Body of pancreas (tissue), 4 donors: ENCODE measurements around the gene ATG10.

Experiments used
- POLR2A ChIP-seq, 3 donors: fragments of 450-650 bp; IDR thresholded peaks; one replicate each; pipeline ENCODE4 v1.6.1; 2016; ENCODE audit warnings: antibody characterized with exemption in 3 of 3, mild to moderate bottlenecking in 2 of 3
- TF ChIP-seq, protein P1 (sequence below), 7 experiments: fragments of 450-650 bp in 4 of 7; fragments of 200-600 bp in 3 of 7; sonication (generic) in 3 of 7; IDR thresholded peaks; one replicate each; pipeline ENCODE4 v1.5.1; 2016 to 2019; ENCODE audit warnings: antibody characterized with exemption in 7 of 7

DNA sequence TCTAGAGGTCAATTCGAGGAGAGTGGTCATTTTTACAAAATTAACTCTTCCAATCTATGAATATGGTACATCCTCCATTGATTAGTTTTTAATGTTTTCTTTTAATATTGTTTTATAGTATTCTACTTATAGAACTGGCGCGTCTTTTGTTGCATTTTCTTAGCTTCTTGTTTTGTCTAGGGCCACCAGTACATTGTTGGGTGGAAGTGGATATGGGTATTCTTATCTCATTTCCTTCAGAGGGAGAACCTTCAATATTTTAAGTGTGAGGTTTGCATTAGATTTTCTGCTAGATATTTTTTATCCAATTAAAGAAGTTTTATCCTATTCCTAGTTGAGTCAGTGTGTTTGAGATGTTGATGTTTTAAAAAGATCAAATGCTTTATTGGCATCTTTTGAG, 236.5 kb downstream of the ATG10 start:
- TF ChIP-seq, protein P1, sequence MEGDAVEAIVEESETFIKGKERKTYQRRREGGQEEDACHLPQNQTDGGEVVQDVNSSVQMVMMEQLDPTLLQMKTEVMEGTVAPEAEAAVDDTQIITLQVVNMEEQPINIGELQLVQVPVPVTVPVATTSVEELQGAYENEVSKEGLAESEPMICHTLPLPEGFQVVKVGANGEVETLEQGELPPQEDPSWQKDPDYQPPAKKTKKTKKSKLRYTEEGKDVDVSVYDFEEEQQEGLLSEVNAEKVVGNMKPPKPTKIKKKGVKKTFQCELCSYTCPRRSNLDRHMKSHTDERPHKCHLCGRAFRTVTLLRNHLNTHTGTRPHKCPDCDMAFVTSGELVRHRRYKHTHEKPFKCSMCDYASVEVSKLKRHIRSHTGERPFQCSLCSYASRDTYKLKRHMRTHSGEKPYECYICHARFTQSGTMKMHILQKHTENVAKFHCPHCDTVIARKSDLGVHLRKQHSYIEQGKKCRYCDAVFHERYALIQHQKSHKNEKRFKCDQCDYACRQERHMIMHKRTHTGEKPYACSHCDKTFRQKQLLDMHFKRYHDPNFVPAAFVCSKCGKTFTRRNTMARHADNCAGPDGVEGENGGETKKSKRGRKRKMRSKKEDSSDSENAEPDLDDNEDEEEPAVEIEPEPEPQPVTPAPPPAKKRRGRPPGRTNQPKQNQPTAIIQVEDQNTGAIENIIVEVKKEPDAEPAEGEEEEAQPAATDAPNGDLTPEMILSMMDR (IDR thresholded peaks at IDR 0.05): no peak
- no peak for TF ChIP-seq POLR2A (IDR thresholded peaks at IDR 0.05)
